Measurements from ENCODE around the gene LANCL3. TPM values are rescaled to one million over a fixed set of nuclear protein-coding genes. Genes with fewer than 3 reads are reported as not detected.

LANCL3 gene
- 0.98 and 1.6 TPM in 2 replicates for total RNA-seq

GRCh38 chrX:37571426-37572107 lies at the start of gene LANCL3:
TSS of gene LANCL3 (plus strand) at chrX:37571661. CDS start at chrX:37571871, 210 bp downstream.

GRCh38 chrX:37685381-37686359 lies 114.2 kb downstream of the LANCL3 start, which contains the start of gene XK:
TSS of gene XK (plus strand) at chrX:37685791. CDS start at chrX:37685962, 171 bp downstream.

Other genes with a start within 250 kb of the LANCL3 start
- 44.0 and 54.7 TPM in 2 replicates for gene PRRG1, start 222.3 kb upstream of the LANCL3 start, total RNA-seq
- 0.33 and 0.39 TPM in 2 replicates for gene XK, start 114.1 kb downstream of the LANCL3 start, total RNA-seq
- gene CYBB, start 208.4 kb downstream of the LANCL3 start, total RNA-seq, result not detected in 2 replicates